K562 treated with DMSO at 1 percent for 48 hours (cell line): ENCODE results near the gene RBL2. TPM values are rescaled to one million over a fixed set of nuclear protein-coding genes. Genes with fewer than 3 reads are reported as not detected.

Experiments
- total RNA-seq: library from RNA; unstranded; fragments of 300-600 nt; gene quantifications from 2 replicates; pipeline ENCODE4 v1.2.3, GENCODE V29; 2022; ENCODE audit warnings: low replicate concordance; ENCODE audit errors: extremely low read depth

RBL2 gene, protein sequence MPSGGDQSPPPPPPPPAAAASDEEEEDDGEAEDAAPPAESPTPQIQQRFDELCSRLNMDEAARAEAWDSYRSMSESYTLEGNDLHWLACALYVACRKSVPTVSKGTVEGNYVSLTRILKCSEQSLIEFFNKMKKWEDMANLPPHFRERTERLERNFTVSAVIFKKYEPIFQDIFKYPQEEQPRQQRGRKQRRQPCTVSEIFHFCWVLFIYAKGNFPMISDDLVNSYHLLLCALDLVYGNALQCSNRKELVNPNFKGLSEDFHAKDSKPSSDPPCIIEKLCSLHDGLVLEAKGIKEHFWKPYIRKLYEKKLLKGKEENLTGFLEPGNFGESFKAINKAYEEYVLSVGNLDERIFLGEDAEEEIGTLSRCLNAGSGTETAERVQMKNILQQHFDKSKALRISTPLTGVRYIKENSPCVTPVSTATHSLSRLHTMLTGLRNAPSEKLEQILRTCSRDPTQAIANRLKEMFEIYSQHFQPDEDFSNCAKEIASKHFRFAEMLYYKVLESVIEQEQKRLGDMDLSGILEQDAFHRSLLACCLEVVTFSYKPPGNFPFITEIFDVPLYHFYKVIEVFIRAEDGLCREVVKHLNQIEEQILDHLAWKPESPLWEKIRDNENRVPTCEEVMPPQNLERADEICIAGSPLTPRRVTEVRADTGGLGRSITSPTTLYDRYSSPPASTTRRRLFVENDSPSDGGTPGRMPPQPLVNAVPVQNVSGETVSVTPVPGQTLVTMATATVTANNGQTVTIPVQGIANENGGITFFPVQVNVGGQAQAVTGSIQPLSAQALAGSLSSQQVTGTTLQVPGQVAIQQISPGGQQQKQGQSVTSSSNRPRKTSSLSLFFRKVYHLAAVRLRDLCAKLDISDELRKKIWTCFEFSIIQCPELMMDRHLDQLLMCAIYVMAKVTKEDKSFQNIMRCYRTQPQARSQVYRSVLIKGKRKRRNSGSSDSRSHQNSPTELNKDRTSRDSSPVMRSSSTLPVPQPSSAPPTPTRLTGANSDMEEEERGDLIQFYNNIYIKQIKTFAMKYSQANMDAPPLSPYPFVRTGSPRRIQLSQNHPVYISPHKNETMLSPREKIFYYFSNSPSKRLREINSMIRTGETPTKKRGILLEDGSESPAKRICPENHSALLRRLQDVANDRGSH
- not detected in 2 replicates for total RNA-seq

DNA sequence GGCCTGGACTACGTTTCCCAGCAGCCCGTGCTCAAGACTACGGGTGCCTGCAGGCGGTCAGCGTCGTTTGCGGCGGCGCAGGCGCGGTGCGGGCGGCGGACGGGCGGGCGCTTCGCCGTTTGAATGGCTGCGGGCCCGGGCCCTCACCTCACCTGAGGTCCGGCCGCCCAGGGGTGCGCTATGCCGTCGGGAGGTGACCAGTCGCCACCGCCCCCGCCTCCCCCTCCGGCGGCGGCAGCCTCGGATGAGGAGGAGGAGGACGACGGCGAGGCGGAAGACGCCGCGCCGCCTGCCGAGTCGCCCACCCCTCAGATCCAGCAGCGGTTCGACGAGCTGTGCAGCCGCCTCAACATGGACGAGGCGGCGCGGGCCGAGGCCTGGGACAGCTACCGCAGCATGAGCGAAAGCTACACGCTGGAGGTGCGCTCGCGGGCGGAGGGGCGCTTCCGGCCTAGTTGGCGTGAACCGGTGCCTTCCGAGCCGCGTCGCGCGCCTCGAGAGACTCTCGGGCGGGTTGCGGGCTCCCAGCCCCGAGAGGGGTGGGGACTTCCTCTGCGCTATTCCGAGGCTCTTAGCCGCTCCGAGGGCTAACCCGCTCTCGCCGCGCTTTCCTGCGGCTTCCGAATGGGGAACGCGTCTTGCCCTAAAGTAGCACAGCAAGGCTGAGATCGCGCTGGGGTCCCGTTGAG lies at the start of gene RBL2:
TSS of gene RBL2 (plus strand) at position 95 of the 689 bp plus-strand sequence. CDS start at position 181, 86 bp downstream.

DNA sequence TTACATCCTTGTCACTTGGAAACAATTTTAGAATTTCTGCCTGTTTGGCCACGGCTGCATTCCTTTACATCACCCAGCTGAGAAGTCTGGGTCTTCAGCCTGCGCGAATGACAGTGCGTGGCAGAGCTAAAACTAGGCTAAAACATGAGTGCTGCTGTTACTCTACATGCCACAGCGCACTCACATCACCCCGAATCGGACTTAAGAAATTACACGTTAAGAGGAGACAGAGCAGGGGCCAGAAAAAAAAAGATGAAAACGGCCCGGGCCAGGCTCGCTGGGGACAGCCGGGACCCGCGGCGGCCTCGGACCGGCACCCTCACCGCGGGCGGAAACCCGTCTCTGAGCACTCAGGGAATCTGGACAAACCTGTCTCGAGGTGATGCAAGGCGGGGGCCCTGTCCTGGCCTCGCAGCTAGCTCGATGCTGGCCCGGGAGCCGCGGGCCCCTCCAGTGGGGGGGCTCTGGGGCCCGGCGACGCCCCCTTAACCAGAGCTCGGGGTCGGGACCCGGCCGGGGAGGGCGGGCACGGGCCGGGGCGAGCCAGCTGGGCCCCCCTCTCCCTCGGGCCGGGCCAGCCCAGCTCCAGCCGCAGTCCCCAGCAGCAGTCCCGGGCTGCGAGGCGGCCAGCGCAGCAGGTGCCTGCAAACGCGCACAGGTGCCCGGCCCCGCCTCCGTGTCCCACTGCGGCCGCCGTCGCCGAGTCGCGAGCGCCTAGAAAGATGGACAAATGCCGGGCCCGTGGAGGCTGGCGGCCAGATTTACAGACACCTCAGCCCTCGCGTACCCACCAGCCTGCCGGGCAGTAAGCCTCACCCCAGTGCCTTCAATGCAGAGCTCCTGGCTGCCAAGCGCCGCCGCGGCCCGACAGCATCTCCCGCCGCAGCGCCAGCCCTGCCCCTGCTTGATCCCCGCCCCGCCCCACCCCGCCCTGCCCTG lies 68.3 kb downstream of the RBL2 start, which contains the start of gene AKTIP:
TSS of gene AKTIP (minus strand) at position 879 of the 939 bp plus-strand sequence. CDS start 2,950 bp downstream, outside the sequence.

Other genes with a start within 250 kb of the RBL2 start
- gene AKTIP, start 68.7 kb downstream of the RBL2 start, total RNA-seq = not detected in 2 replicates